Fibroblast of lung (primary cell): Measurements from ENCODE around the gene AP2A2.

Source experiments
- CTCF ChIP-seq, 2 donors: IDR thresholded peaks in 1 of 2; conservative IDR thresholded peaks in 1 of 2; 1 replicate in 1 of 2; 2 replicates in 1 of 2; pipeline ENCODE4 v1.5.1; 2011 to 2012; ENCODE audit warnings: low read length in 2 of 2, control low read depth in 1 of 2, inconsistent platforms in 1 of 2, low read depth in 1 of 2, mild to moderate bottlenecking in 1 of 2
- EZH2 ChIP-seq: IDR thresholded peaks from 2 replicates; pipeline ENCODE4 v1.5.1; 2012; ENCODE audit warnings: low read length, control low read depth, mild to moderate bottlenecking; ENCODE audit errors: missing control alignments

- TF ChIP-seq CTCF (conservative IDR thresholded peaks at IDR 0.05 in 1 of 2, IDR thresholded peaks at IDR 0.05 in 1 of 2; ENCODE audit: low read depth in 1 of 2, low read length in 2 of 2) (peak; percentile 21 to 45), EZH2 (no peak)
These were observed at the start of gene AP2A2 for GRCh38 chr11:925496-926301.
